H9 (cell line): ENCODE results near the gene PRLH. TPM values are rescaled to one million over a fixed set of nuclear protein-coding genes. Genes with fewer than 3 reads are reported as not detected.

Experiments used
- DNase-seq: peaks from one replicate; pipeline ENCODE4 v3.0.0-alpha.2; 2017
- H2AFZ ChIP-seq: one replicate; pipeline ENCODE4 v1.6.1; 2013; ENCODE audit warnings: mild to moderate bottlenecking, low read length, control low read depth, moderate library complexity
- H2AK5ac ChIP-seq: 2 replicates; pipeline ENCODE4 v1.6.1; 2013; ENCODE audit warnings: low read length, control low read depth, mixed read lengths; ENCODE audit not compliant: insufficient read length
- H2BK120ac ChIP-seq: one replicate; pipeline ENCODE4 v1.6.1; 2013; ENCODE audit warnings: low read depth, mild to moderate bottlenecking, low read length, control low read depth, inconsistent platforms; ENCODE audit not compliant: poor library complexity, severe bottlenecking
- H2BK12ac ChIP-seq: 2 replicates; pipeline ENCODE4 v1.6.1; 2013; ENCODE audit warnings: low read length, control low read depth, mixed read lengths, low read depth; ENCODE audit not compliant: insufficient read length
- H2BK15ac ChIP-seq: 2 replicates; pipeline ENCODE4 v1.6.1; 2013; ENCODE audit warnings: low read depth, low read length, control low read depth
- H2BK20ac ChIP-seq: one replicate; pipeline ENCODE4 v1.6.1; 2013; ENCODE audit warnings: low read depth, mild to moderate bottlenecking, low read length, control low read depth, inconsistent platforms; ENCODE audit not compliant: poor library complexity, severe bottlenecking
- H2BK5ac ChIP-seq: 2 replicates; pipeline ENCODE4 v1.6.1; 2013; ENCODE audit warnings: low read length, control low read depth, mixed read lengths; ENCODE audit not compliant: insufficient read length
- H3K14ac ChIP-seq: 2 replicates; pipeline ENCODE4 v1.6.1; 2013; ENCODE audit warnings: low read length, control low read depth; ENCODE audit not compliant: insufficient read depth
- H3K18ac ChIP-seq: 2 replicates; pipeline ENCODE4 v1.6.1; 2013; ENCODE audit warnings: low read depth, mild to moderate bottlenecking, mixed read lengths, low read length, control low read depth; ENCODE audit not compliant: insufficient read length
- H3K23ac ChIP-seq: 2 replicates; pipeline ENCODE4 v1.6.1; 2013; ENCODE audit warnings: low read length, control low read depth, mixed read lengths, low read depth; ENCODE audit not compliant: insufficient read length
- H3K23me2 ChIP-seq: 2 replicates; pipeline ENCODE4 v1.6.1; 2013; ENCODE audit warnings: low read depth, mild to moderate bottlenecking, mixed read lengths, low read length, control low read depth; ENCODE audit not compliant: insufficient read length, poor library complexity, severe bottlenecking
- H3K27ac ChIP-seq: 2 replicates; pipeline ENCODE4 v1.5.1; 2013; ENCODE audit warnings: low read length, control low read depth, mixed read lengths, low read depth; ENCODE audit not compliant: insufficient read length
- H3K27me3 ChIP-seq: 2 replicates; pipeline ENCODE4 v1.6.1; 2013; ENCODE audit warnings: low read length, control low read depth, inconsistent platforms; ENCODE audit not compliant: insufficient read depth
- H3K4ac ChIP-seq: 2 replicates; pipeline ENCODE4 v1.6.1; 2013; ENCODE audit warnings: low read depth, mild to moderate bottlenecking, control low read depth, inconsistent platforms, low read length, moderate library complexity
- H3K4me1 ChIP-seq: 2 replicates; pipeline ENCODE4 v1.6.1; 2013; ENCODE audit warnings: low read length, control low read depth, inconsistent platforms; ENCODE audit not compliant: insufficient read depth
- H3K4me2 ChIP-seq: 2 replicates; pipeline ENCODE4 v1.6.1; 2013; ENCODE audit warnings: low read length, control low read depth, mixed read lengths; ENCODE audit not compliant: insufficient read length, insufficient read depth
- H3K56ac ChIP-seq: 2 replicates; pipeline ENCODE4 v1.6.1; 2013; ENCODE audit warnings: low read depth, mild to moderate bottlenecking, mixed read lengths, low read length, control low read depth; ENCODE audit not compliant: insufficient read length
- H3K79me1 ChIP-seq: 2 replicates; pipeline ENCODE4 v1.6.1; 2013; ENCODE audit warnings: low read depth, mild to moderate bottlenecking, moderate library complexity, low read length, control low read depth, inconsistent platforms; ENCODE audit not compliant: insufficient read depth, poor library complexity, severe bottlenecking
- H3K79me2 ChIP-seq: 2 replicates; pipeline ENCODE4 v1.6.1; 2013; ENCODE audit warnings: low read length, control low read depth, inconsistent platforms; ENCODE audit not compliant: insufficient read depth
- H3K9ac ChIP-seq: 2 replicates; pipeline ENCODE4 v1.6.1; 2013; ENCODE audit warnings: low read length, control low read depth, mixed read lengths; ENCODE audit not compliant: insufficient read length; ENCODE audit errors: extremely low read depth
- H3K9me3 ChIP-seq: one replicate; pipeline ENCODE4 v1.6.1; 2013; ENCODE audit warnings: low read depth, low read length, inconsistent platforms; ENCODE audit not compliant: control insufficient read depth
- H3T11ph ChIP-seq: one replicate; pipeline ENCODE4 v1.6.1; 2013; ENCODE audit warnings: mild to moderate bottlenecking, low read length, control low read depth, inconsistent platforms
- H4K20me1 ChIP-seq: one replicate; pipeline ENCODE4 v1.6.1; 2013; ENCODE audit not compliant: control insufficient read depth, insufficient read length, insufficient read depth
- H4K5ac ChIP-seq: 2 replicates; pipeline ENCODE4 v1.6.1; 2013; ENCODE audit warnings: low read depth, mild to moderate bottlenecking, mixed read lengths, low read length, control low read depth; ENCODE audit not compliant: insufficient read length
- H4K8ac ChIP-seq: replicated peaks from 2 replicates; pipeline ENCODE4 v1.6.1; 2013; ENCODE audit warnings: low read length, control low read depth, mixed read lengths, low read depth; ENCODE audit not compliant: insufficient read length
- H4K91ac ChIP-seq: 2 replicates; pipeline ENCODE4 v1.6.1; 2013; ENCODE audit warnings: low read depth, mild to moderate bottlenecking, moderate library complexity, mixed read lengths, low read length, control low read depth; ENCODE audit not compliant: insufficient read length
- H3K27ac Mint-ChIP-seq, 3 experiments: 2 replicates in 2 of 3; 3 replicates in 1 of 3; pipeline ENCODE4 v1.8.0; 2020 to 2021; ENCODE audit warnings: mixed read lengths in 3 of 3, mild to moderate bottlenecking in 1 of 3, moderate library complexity in 1 of 3
- H3K27me3 Mint-ChIP-seq: 2 replicates; pipeline ENCODE4 v1.8.0; 2021; ENCODE audit warnings: low read depth, mild to moderate bottlenecking, moderate library complexity, mixed read lengths
- H3K36me3 Mint-ChIP-seq, 3 experiments: 2 replicates in 2 of 3; 3 replicates in 1 of 3; pipeline ENCODE4 v1.8.0; 2020 to 2021; ENCODE audit warnings: low read depth in 3 of 3, mixed read lengths in 3 of 3; ENCODE audit not compliant: insufficient read depth in 1 of 3
- H3K4me1 Mint-ChIP-seq, 2 experiments: 2 replicates each; pipeline ENCODE4 v1.8.0; 2020; ENCODE audit warnings: mixed read lengths in 2 of 2
- H3K4me3 Mint-ChIP-seq, 2 experiments: 2 replicates in 1 of 2; 3 replicates in 1 of 2; pipeline ENCODE4 v1.8.0; 2020 to 2021; ENCODE audit warnings: mild to moderate bottlenecking in 2 of 2, mixed read lengths in 2 of 2, moderate library complexity in 1 of 2
- H3K9me3 Mint-ChIP-seq, 2 experiments: 2 replicates in 1 of 2; 3 replicates in 1 of 2; pipeline ENCODE4 v1.8.0; 2020; ENCODE audit warnings: mild to moderate bottlenecking in 2 of 2, mixed read lengths in 2 of 2, moderate library complexity in 1 of 2
- WGBS: extraction: QIAGEN DNeasy Blood & Tissue Kit; methylation state at CpG from one replicate; pipeline ENCODE4 v1.1.7; 2013; ENCODE audit warnings: missing lambda C conversion rate, low lambda C conversion rate, mixed read lengths; ENCODE audit not compliant: insufficient read length; ENCODE audit errors: extremely low coverage; 5-methylcytosine and 5-hydroxymethylcytosine counted together
- total RNA-seq: library from RNA; stranded (reverse); gene quantifications from 2 replicates; pipeline ENCODE4 v1.2.1, GENCODE V29; 2021
- TF ChIP-seq, protein P1 (sequence below): fragments of 200-600 bp; sonication (generic); conservative IDR thresholded peaks from 3 replicates; pipeline ENCODE4 v1.8.0; 2021; ENCODE audit warnings: antibody characterized with exemption, mild to moderate bottlenecking

The PRLH gene
- total RNA-seq, 1 experiment from 2014 or later: not detected

DNA sequence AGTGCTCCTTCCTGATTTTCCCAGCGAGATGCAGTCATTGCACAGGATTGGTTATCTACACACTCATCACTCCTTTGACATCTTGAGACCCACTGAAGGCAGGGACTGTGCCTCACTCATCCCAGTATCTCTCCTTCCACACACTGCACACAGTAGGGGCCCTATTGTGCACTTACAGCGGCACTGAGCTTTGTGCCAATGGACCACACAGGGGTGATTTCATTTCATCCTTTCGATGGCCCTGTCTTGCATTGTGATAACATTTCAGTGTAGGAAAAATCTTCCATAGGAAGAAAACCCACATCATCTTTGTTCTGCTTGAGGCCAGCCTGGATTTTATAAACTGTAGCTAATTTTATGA, 50.0 kb downstream of the PRLH start:
- TF ChIP-seq, protein P1, sequence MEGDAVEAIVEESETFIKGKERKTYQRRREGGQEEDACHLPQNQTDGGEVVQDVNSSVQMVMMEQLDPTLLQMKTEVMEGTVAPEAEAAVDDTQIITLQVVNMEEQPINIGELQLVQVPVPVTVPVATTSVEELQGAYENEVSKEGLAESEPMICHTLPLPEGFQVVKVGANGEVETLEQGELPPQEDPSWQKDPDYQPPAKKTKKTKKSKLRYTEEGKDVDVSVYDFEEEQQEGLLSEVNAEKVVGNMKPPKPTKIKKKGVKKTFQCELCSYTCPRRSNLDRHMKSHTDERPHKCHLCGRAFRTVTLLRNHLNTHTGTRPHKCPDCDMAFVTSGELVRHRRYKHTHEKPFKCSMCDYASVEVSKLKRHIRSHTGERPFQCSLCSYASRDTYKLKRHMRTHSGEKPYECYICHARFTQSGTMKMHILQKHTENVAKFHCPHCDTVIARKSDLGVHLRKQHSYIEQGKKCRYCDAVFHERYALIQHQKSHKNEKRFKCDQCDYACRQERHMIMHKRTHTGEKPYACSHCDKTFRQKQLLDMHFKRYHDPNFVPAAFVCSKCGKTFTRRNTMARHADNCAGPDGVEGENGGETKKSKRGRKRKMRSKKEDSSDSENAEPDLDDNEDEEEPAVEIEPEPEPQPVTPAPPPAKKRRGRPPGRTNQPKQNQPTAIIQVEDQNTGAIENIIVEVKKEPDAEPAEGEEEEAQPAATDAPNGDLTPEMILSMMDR: no peak
- Mint-ChIP-seq H3K27me3 (no peaks in the 10 kb centered on the region; the same call in 1 of the 2 replicates), H3K27ac (no peak overlapping the region; a peak in 1 of 7 replicates), H3K36me3 (peaks cover 0 to 1% (median 0%) of the 10 kb centered on the region in 3 experiments; a peak in 1 of 7 replicates), H3K4me3 (no peak overlapping the region), H3K4me1 (peaks cover 48 to 51% of the 10 kb centered on the region in 2 experiments), H3K9me3 (no peaks in the 10 kb centered on the region; a peak in 2 of 5 replicates)
- Histone ChIP-seq H4K91ac (no peak overlapping the region), H3K18ac (no peak overlapping the region), H3K23ac (no peak overlapping the region), H4K8ac (no peak overlapping the region), H4K5ac (no peak overlapping the region), H3K14ac (no peak overlapping the region), H3K4me1 (peaks cover 26% of the 10 kb centered on the region), H3K27me3 (no peaks in the 10 kb centered on the region), H3K56ac (no peak overlapping the region), H2BK120ac (no peak overlapping the region), H3K79me1 (no peaks in the 10 kb centered on the region), H2BK15ac (no peak overlapping the region), H2AK5ac (no peak overlapping the region), H2AFZ (no peak overlapping the region), H2BK12ac (no peak overlapping the region), H3K4ac (no peak overlapping the region), H4K20me1 (no peaks in the 10 kb centered on the region), H3K9ac (no peak overlapping the region), H3K23me2 (no peaks in the 10 kb centered on the region), H3K9me3 (no peaks in the 10 kb centered on the region), H3K27ac (no peak overlapping the region), H2BK5ac (no peak overlapping the region), H3K79me2 (no peaks in the 10 kb centered on the region), H3T11ph (no peak overlapping the region), H2BK20ac (no peak overlapping the region), H3K4me2 (no peak overlapping the region)
- peak; percentile 15 for DNase-seq
- WGBS: no CpG with 5 or more reads among the region's 3 CpGs

Other genes starting within 250 kb of the PRLH start
- 0.66 and 0.81 TPM in 2 replicates for gene COL6A3, start 152.4 kb upstream of the PRLH start, total RNA-seq
- gene MLPH, start 79.3 kb upstream of the PRLH start, total RNA-seq: 3.4 TPM in 2 replicates
- 25.9 and 31.9 TPM in 2 replicates for gene RAB17, start 24.2 kb downstream of the PRLH start, total RNA-seq
- gene LRRFIP1, start 61.0 kb downstream of the PRLH start, total RNA-seq: 37.1 and 38.5 TPM in 2 replicates
- 0.15 and 0.22 TPM in 2 replicates for gene RBM44, start 232.2 kb downstream of the PRLH start, total RNA-seq